HG02943 (cell line): ENCODE data around the gene SPATA31E1.

Source experiments
- ATAC-seq: cut with Tn5 transposase; IDR thresholded peaks from one replicate; pipeline ENCODE4 v1.9.1; 2021; ENCODE audit warnings: mild to moderate bottlenecking, low read depth, moderate library complexity; ENCODE audit not compliant: unreplicated experiment

The SPATA31E1 gene

GRCh38 chr9:87862536-87863268 lies 20.0 kb upstream of the SPATA31E1 start:
- ATAC-seq, result no peak

DNA sequence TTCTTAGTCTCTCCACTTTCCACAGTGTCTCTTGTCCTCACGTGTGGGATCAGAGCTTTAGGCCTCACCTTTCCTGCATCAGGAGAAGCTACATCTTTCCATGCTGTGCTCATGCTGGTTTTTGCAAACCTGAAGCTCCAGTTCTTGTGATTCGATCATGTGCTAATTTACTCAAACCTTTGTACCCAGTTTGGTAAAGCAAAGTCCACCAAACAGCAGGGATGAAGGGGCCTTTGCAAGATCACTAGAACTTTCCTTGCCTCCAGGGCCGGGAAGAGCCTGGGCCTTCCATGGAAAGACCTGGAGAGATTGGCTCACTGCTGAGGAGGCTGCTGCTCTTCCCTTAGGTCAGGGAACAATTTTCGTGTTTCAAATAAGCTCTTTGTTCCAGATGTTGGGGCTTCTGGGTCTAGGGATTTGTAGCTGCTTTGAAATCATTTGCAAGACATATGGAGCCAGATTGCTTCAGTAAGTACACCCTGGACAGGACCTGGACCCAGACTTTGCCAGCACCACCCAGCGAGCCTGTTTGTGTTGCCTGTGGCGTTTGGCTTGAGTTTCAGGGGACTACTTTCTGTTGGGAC lies 18.7 kb upstream of the SPATA31E1 start:
- no peak for ATAC-seq

DNA sequence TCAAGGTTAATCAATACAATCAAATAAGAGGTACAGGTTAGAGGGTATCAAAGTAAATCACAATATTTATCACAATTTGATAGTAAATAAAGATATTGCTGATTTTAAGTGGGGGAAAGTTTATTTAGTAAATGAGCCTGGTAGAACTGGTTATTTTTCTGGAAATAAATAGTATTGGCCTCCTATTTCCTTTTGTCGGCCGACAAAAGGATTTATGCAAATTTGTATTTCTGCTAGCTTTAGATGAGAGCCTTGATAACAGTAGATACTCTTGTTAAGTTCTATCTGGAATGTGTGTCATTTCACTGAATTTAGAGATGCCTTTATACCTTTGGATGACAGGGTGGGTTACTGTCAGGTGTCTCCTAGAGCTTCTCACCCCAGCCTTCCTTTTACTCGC lies 17.8 kb upstream of the SPATA31E1 start:
- ATAC-seq, result no peak

GRCh38 chr9:87865626-87866025 lies 17.1 kb upstream of the SPATA31E1 start:
- ATAC-seq, result no peak

GRCh38 chr9:87867391-87867790 lies 15.3 kb upstream of the SPATA31E1 start:
- ATAC-seq, result no peak

DNA sequence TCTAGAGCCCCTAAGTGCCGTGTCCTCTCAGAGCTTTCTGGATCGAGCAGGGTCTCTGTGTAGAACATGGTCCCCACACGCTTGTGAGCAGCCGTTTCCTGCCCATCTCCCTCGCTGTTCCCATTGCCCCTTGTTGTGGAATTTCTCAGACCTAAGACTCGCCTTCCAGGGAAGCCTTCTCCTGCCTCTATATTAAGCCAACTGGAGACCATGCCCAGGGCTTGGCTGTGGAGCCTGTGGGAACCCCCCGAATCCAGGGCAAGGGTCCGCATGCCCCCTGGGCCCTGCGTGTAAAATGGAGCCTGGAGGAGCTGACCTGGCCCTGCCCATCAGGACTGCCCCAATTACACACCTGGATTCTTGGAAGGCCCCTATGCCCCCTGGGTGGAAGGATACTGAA lies 14.5 kb upstream of the SPATA31E1 start:
- ATAC-seq, result no peak

GRCh38 chr9:87868635-87869034 lies 14.0 kb upstream of the SPATA31E1 start:
- ATAC-seq, result no peak

DNA sequence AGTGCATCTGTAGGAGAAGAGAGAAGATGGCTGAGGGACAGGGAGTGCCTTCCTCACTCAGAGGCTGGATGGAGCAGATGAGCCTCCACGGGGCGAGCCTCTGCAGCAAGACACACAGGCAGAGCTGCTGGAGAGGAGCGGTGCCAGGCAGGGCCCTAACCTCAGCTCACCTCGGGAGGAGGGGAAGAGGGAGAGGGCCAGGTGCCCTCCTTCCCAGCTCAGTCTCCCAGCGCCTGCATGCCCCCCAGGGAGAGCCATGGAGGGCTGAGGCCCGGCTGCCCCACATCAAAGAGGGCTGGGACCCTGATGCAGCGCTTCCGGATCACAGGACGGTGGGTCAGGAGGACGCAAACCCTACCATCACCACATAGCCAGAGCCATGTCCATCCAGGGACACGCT lies 13.6 kb upstream of the SPATA31E1 start:
- ATAC-seq, result no peak

DNA sequence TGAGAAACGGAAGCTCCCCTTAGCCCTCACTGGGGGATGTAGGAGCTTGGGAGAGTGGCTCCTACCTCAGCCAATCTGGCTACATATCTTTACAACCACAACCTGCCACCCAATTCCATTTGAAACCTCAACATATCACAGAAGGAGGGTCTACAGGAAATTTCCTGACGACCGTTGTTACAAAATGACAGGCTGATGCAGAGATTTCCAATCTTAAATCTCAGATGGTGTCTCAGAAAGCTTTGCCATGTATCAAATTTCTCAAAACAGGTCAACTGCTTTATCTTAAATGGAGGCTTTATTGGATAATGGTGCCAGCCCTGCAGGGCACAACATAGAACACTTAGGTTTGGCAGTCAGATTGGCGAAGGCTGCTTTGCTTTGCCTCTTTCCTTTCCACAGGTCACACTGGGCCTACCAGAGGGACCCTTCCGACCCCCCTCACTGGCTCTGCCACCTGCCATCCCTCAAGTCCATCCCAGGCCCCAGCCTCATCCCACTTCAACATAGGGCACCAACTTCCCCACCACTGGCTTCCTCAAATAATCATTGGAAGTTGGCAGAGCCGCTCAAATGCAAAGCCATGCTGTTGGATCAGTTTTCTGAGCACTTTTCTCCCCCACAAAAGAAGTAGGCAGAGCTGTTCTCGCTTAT lies 11.1 kb upstream of the SPATA31E1 start:
- ATAC-seq, result no peak

DNA sequence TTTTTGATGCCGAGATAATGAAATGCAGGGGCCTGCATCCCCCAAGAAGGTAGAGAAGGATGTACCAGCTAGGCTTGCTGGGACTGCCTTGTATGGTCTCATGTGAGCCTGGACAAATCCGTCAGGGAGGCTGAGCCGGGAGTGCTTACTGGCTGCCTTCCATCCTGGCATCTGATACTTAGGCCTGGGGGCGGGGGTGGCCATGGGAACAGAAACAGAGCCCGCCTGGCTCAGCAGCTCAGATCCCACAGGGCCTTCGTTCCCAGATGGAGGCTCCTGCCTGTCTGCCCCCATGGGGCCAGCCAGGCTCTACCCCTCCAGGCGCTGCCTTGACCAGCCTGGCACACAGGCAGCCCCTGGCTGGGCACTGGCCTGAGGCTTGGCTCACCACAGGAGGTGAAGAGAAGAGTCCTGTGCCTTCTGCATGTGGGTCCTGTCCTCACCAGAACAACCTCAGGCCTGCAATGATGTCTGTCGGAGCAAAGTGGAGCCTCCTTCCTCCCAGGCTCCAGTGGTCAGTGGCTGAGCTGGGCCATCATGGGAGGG lies 10.5 kb upstream of the SPATA31E1 start:
- ATAC-seq, result no peak

- no peak for ATAC-seq
These were observed 8.9 kb upstream of the SPATA31E1 start for GRCh38 chr9:87873607-87874303.

GRCh38 chr9:87874304-87874623 lies 8.4 kb upstream of the SPATA31E1 start:
- no peak for ATAC-seq

DNA sequence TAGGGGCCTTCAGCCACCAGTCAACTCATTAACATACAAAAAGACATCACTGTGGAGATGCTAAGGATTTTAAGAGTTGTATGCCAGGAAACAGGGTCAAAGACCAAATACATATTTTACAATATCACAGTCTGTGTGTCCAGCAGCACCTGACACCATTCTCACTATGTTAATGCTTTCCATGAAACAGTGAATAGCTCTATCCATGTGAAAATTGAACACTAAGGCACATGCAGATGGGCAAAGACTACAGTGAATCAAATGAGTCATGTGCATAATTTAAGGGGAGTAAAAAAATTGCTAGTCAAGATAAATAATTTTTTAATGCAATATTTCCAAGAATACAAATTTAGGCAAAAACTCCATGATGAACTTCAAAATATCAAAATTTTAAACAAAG lies 7.6 kb upstream of the SPATA31E1 start:
- no peak for ATAC-seq

GRCh38 chr9:87875831-87876545 lies 6.7 kb upstream of the SPATA31E1 start:
- no peak for ATAC-seq

- ATAC-seq, result no peak
These were observed 6.0 kb upstream of the SPATA31E1 start for GRCh38 chr9:87876708-87877107.

DNA sequence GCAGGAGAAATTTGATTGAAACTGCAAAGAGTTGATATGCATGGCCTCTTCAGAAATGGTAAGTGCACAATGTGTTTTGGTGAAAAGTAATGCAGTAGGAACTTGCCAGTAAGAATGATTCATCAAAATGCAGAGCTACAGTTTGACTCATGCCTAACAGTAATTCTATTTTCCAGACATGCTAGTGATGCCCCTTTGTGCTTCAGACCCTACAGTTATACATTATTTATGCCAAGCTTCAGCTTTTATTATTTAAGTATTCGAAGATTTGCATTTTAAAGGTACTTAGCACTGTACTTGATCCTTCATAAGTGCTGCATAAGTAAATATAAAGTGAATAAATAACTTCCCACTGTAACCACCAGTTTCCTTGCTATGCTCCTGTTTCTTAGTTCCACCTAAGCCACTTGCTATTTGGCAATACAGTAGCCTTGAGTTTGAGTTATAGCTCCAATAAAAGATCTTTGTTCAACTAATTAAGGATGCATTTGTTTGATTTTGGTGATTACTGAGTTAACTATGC lies 3.6 kb upstream of the SPATA31E1 start:
- no peak for ATAC-seq

DNA sequence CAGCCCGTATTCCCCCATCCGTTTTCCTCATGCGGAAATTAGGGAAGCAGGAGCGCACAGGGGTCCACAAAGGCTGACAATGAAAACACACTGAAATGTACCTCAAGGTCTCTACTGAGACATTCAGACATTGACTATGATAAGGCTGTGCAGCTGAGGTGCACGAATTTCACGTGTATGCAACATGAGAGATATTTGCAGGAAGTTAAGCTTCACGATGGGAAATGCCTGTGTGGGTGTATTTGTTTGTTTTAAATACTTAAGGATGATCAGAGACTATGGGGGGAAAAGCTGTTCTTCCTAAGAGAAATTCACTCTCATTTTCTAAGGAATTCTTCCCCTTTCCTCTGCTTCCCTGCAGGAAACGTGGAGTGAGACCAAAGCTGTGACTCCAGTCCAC lies 2.6 kb upstream of the SPATA31E1 start:
- no peak for ATAC-seq

GRCh38 chr9:87880683-87881082 lies 2.0 kb upstream of the SPATA31E1 start:
- no peak for ATAC-seq

DNA sequence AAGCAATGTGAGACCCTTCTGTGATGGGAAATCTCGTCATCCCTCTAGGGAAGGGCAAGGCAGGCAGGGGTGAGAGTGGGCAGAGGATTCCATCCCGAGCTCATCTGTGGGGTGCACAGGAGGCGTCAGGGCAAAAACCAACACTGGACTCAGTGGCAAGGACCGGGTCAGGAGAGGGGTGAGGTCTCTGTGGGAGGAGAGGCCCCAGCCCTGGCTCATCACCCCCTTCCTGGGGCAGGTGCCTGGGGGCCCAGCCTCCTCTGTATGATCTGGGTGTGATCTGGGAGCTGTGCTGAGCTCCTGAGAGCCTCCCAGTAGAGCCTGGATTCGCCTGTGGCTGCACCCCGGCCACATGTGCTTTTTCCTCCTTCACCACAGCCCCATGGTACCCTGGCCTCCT lies 597 bp downstream of the SPATA31E1 start:
- ATAC-seq, result no peak

GRCh38 chr9:87883990-87884389 lies 1.3 kb downstream of the SPATA31E1 start:
- no peak for ATAC-seq
